ENCODE measurements around the gene G0S2. TPM values are rescaled to one million over a fixed set of nuclear protein-coding genes. Genes with fewer than 3 reads are reported as not detected.
A peak's percentile ranks its signal among the peaks of the same experiment; 100 is the strongest.

The G0S2 gene
- total and polyA plus RNA-seq, 10 of the 15 experiments (the other 5 are each of a cell fraction or from before 2014, with no cell fraction given) = 0.07 to 0.51 (median 0.23) TPM

GRCh38 chr1:209652873-209653401, 22.3 kb upstream of the G0S2 start (continued):
- 0 out of 2 replicates have a peak, but pooled peaks have one; percentile 30 for TF ChIP-seq GATAD2B (conservative IDR thresholded peaks at IDR 0.05; ENCODE audit: low read depth)

GRCh38 chr1:209653915-209654351, 21.3 kb upstream of the G0S2 start:
- no peaks in the 10 kb centered on the region for H3K9me3 ChIP-seq (replicated peaks; ENCODE audit: control insufficient read depth, insufficient read depth, low read length)
- ATAC-seq (peak; percentile 45), DNase-seq (ENCODE audit: low read depth, low spot score) (no peak), FAIRE-seq (no peak)
- H3K4me1 ChIP-seq (ENCODE audit: control insufficient read depth, insufficient read depth, low read length) = peaks cover 26% of the 10 kb centered on the region
- ChIA-PET SMC1A (ENCODE audit: uncharacterized antibody, unreplicated experiment) (interaction anchor here (0.7 to 17.6 kb wide), 17 partner anchors 8 to 97 kb away, joined by 3 to 261 read pairs (median 3); partner anchors contain the start of gene G0S2), CTCF (interaction anchor here (0.9 to 4.0 kb wide), 14 partner anchors 12 to 113 kb away, joined by 3 to 58 read pairs (median 8); partner anchors contain the start of gene G0S2), POLR2A (interaction anchor here (1.0 to 7.6 kb wide), 6 partner anchors 11 to 114 kb away, joined by 3 to 95 read pairs (median 6); partner anchors contain the start of gene G0S2), RAD21 (ENCODE audit: unreplicated experiment) (interaction anchor here (0.8 to 15.7 kb wide), 15 partner anchors 11 to 102 kb away, joined by 3 to 195 read pairs (median 9); partner anchors contain the start of genes G0S2 and TRAF3IP3)
- H3K27me3 ChIP-seq (replicated peaks in 1 of 2; ENCODE audit: control insufficient read depth in 2 of 2, insufficient read depth in 2 of 2, low read length in 1 of 2) = no peaks in the 10 kb centered on the region; a peak in 1 of 4 replicates
- WGBS (ENCODE audit: insufficient coverage, insufficient replicate concordance, low lambda C conversion rate, missing lambda C conversion rate) = 47% methylated on average over 7 of the region's 7 CpGs
- no peaks in the 10 kb centered on the region for H3K79me2 ChIP-seq (ENCODE audit: control insufficient read depth, insufficient read depth, low read length)
- no peak overlapping the region for H3K4me3 ChIP-seq
- H2AFZ ChIP-seq (ENCODE audit: control insufficient read depth, low read depth, low read length) = no peak overlapping the region
- TF ChIP-seq NBN (IDR thresholded peaks at IDR 0.05) = 0 out of 2 replicates have a peak, but pooled peaks have one; percentile 39
- TF ChIP-seq MTA2 (IDR thresholded peaks at IDR 0.05; ENCODE audit: low read depth) = peak; percentile 77
- TF ChIP-seq ETV6 (conservative IDR thresholded peaks at IDR 0.05 in 1 of 2, IDR thresholded peaks at IDR 0.05 in 1 of 2; ENCODE audit: borderline replicate concordance in 1 of 2, low read depth in 1 of 2) = no peak
- no peak for TF ChIP-seq TAF1 (IDR thresholded peaks at IDR 0.05; ENCODE audit: borderline replicate concordance, low read depth, low read length)
- no peak for TF ChIP-seq PKNOX1 (IDR thresholded peaks at IDR 0.05)
- no peak for TF ChIP-seq TBL1XR1 (IDR thresholded peaks at IDR 0.05; ENCODE audit: low read depth, low read length)
- TF ChIP-seq YY1 (IDR thresholded peaks at IDR 0.05; ENCODE audit: low read depth, low read length) = no peak
- TF ChIP-seq DPF2 (IDR thresholded peaks at IDR 0.05) = peak; percentile 52; the same call in 1 of the 2 replicates
- peak; percentile 81 to 82; a peak in 3 of 4 replicates for TF ChIP-seq IKZF2 (IDR thresholded peaks at IDR 0.05)
- TF ChIP-seq ZNF217 (IDR thresholded peaks at IDR 0.05) = peak; percentile 53; the same call in 1 of the 2 replicates
- peak; percentile 66 for TF ChIP-seq IKZF1 (conservative IDR thresholded peaks at IDR 0.05)
- peak; percentile 25 to 61; a peak in 2 of 4 replicates for TF ChIP-seq EP300 (IDR thresholded peaks at IDR 0.05; ENCODE audit: borderline replicate concordance in 1 of 2, control insufficient read depth in 1 of 2, low read depth in 2 of 2, low read length in 2 of 2)
- TF ChIP-seq HCFC1 (IDR thresholded peaks at IDR 0.05; ENCODE audit: low read length) = no peak
- peak; percentile 47; the same call in 1 of the 2 replicates for TF ChIP-seq SPI1 (IDR thresholded peaks at IDR 0.05; ENCODE audit: borderline replicate concordance, insufficient read depth, low read depth, low read length)
- peak; percentile 51; the same call in 1 of the 2 replicates for TF ChIP-seq NR2F1 (conservative IDR thresholded peaks at IDR 0.05)
- 0 out of 2 replicates have a peak, but pooled peaks have one; percentile 21 for TF ChIP-seq BMI1 (IDR thresholded peaks at IDR 0.05; ENCODE audit: borderline replicate concordance)
- TF ChIP-seq NKRF (conservative IDR thresholded peaks at IDR 0.05) = no peak
- no peak overlapping the region for H3K27ac ChIP-seq (ENCODE audit: control insufficient read depth, insufficient read depth)
- BruUV-seq (replicated peaks) = no TSS peak
- no peaks in the 10 kb centered on the region for H4K20me1 ChIP-seq (ENCODE audit: control insufficient read depth, insufficient read depth)
- in situ Hi-C loops (cut with MboI) = no loop called here
- H3K36me3 ChIP-seq (ENCODE audit: control insufficient read depth in 2 of 2, insufficient read depth in 2 of 2, low read length in 1 of 2) = no peaks in the 10 kb centered on the region
- intact Hi-C loops (cut with micrococcal nuclease; ENCODE audit: unreplicated experiment) = loop anchor here (2.0 to 5.0 kb wide), 2 partner anchors 19 to 93 kb away; no protein-coding TSS in a partner anchor
- no peak overlapping the region for H3K4me2 ChIP-seq (ENCODE audit: control insufficient read depth, insufficient read depth)
- no peak overlapping the region for H3K9ac ChIP-seq (ENCODE audit: control insufficient read depth, insufficient read depth, low read length)

Measured in GM12878 (cell line).